Amniotic stem cell (primary cell): Measurements from ENCODE around the gene MYT1.
"Not testable (repeated sequence)": the region's sequence is repeated elsewhere in the genome, so short reads cannot be mapped to it uniquely, and the experiment has no call there.

ENCODE experiments used
- DNase-seq: peaks from one replicate; lab custom pipeline; 2025; lab: John Stamatoyannopoulos, UW

MYT1 gene

GRCh38 chr20:64276817-64277216 is 112.6 kb downstream of the MYT1 start:
- no peak for DNase-seq

GRCh38 chr20:64277571-64278316 is 113.5 kb downstream of the MYT1 start:
- DNase-seq: no peak

GRCh38 chr20:64278317-64278681 is 114.0 kb downstream of the MYT1 start:
- DNase-seq: no peak

GRCh38 chr20:64279826-64280459 is 115.7 kb downstream of the MYT1 start:
- no peak for DNase-seq

- DNase-seq: no peak
Measured at GRCh38 chr20:64280460-64280843, 116.2 kb downstream of the MYT1 start.

- no peak for DNase-seq
Measured at GRCh38 chr20:64283646-64284045, 119.4 kb downstream of the MYT1 start.

GRCh38 chr20:64285579-64286446 is 121.6 kb downstream of the MYT1 start:
- not testable (repeated sequence) for DNase-seq

- DNase-seq: not testable (repeated sequence)
Measured at GRCh38 chr20:64286447-64287263, 122.4 kb downstream of the MYT1 start.

GRCh38 chr20:64287264-64287590 is 123.0 kb downstream of the MYT1 start:
- not testable (repeated sequence) for DNase-seq
